Ovary (tissue), 3 donors: ENCODE measurements around the gene NUMBL.

Experiments used
- POLR2A ChIP-seq: fragments of 450-650 bp; IDR thresholded peaks from one replicate; pipeline ENCODE4 v1.6.1; 2017; ENCODE audit warnings: antibody characterized with exemption, mild to moderate bottlenecking, moderate library complexity
- TF ChIP-seq, protein P1 (sequence below), 3 donors: fragments of 450-650 bp in 2 of 3; fragments of 200-600 bp in 1 of 3; IDR thresholded peaks; one replicate each; pipeline versions ENCODE4 v1.5.1 to v1.8.0; 2016 to 2022; ENCODE audit warnings: antibody characterized with exemption in 3 of 3, mild to moderate bottlenecking in 1 of 3
- donor health status: DM: no; HTN: no; CAD: no.

GRCh38 chr19:40673397-40673796, 17.1 kb downstream of the NUMBL start:
- TF ChIP-seq POLR2A = no peak
- TF ChIP-seq, protein P1, sequence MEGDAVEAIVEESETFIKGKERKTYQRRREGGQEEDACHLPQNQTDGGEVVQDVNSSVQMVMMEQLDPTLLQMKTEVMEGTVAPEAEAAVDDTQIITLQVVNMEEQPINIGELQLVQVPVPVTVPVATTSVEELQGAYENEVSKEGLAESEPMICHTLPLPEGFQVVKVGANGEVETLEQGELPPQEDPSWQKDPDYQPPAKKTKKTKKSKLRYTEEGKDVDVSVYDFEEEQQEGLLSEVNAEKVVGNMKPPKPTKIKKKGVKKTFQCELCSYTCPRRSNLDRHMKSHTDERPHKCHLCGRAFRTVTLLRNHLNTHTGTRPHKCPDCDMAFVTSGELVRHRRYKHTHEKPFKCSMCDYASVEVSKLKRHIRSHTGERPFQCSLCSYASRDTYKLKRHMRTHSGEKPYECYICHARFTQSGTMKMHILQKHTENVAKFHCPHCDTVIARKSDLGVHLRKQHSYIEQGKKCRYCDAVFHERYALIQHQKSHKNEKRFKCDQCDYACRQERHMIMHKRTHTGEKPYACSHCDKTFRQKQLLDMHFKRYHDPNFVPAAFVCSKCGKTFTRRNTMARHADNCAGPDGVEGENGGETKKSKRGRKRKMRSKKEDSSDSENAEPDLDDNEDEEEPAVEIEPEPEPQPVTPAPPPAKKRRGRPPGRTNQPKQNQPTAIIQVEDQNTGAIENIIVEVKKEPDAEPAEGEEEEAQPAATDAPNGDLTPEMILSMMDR (IDR thresholded peaks at IDR 0.05) = no peak
